ENCODE data around the gene HEBP2. TPM values are rescaled to one million over a fixed set of nuclear protein-coding genes. Genes with fewer than 3 reads are reported as not detected.
"Not testable (repeated sequence)": the region's sequence is repeated elsewhere in the genome, so short reads cannot be mapped to it uniquely, and the experiment has no call there.

The HEBP2 gene, protein sequence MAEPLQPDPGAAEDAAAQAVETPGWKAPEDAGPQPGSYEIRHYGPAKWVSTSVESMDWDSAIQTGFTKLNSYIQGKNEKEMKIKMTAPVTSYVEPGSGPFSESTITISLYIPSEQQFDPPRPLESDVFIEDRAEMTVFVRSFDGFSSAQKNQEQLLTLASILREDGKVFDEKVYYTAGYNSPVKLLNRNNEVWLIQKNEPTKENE
- 10 to 100 TPM; 36.5 to 41.1 TPM for total RNA-seq

DNA sequence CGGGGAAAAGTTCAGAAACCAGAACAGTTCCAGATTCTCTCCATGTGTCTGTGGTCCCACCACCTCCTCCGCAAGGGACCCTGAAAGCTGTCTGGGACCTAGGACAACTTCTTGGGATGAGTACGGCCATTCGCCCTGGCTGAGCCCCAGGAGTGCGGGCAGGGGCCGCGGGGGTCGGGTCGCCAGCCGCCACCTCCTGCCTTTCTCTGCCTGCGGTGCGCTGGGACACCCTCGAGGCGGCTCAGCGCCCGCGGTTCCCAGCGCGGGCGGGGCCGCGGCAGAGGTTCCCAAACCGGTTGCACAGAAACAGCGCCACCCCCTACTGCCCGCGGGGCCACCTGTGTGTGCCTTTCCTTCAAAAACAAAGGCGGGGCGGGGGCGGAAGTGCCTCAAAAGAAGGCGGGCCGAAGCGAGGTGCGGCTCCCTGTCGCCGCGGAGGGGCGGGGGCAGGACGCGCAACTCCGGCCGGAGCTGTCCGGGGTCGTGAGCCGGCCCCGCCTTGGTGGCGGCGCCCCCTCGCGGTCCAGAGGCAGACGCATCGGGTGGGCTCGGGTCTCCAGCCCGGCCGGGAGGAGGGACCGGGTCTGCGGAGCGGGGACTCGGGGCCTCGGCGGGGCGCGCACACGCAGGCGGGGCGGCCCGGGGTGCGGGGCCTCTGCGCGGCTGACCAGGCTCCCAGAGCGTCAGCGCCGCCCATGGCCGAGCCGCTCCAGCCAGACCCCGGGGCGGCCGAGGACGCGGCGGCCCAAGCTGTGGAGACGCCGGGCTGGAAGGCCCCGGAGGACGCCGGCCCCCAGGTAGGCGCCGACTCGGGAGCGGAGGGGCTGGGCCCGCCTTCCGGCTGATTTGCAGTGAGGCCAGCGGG lies at the start of gene HEBP2:
TSS of gene HEBP2 (plus strand) at position 423 of the 865 bp plus-strand sequence. CDS start at position 696, 273 bp downstream.
- peak within 1 kb of the TSS; percentile 81 to 89 for H3K4me3 Mint-ChIP-seq
- peak; percentile 92 for ATAC-seq (replicated peaks in 1 of 2)
- peak; percentile 94 to 95 for DNase-seq

DNA sequence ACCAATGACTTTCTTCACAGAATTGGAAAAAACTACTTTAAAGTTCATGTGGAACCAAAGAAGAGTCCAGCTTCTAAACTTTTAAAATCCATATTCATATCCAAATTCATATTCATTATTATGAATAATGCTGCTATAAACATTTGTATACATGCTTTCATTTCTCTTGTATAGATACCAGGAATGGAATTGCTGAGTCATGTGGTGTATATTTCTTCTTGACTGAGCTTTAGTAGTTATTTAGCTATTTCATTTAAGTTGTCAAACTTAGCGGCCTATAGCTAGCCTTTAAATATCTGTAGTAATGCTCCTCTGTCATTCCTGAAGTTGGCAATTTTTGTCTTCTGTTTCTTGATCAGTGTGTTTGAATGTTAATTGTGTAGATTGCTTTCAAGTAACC lies 46.1 kb upstream of the HEBP2 start:
- Mint-ChIP-seq H3K4me3 (no peak overlapping the region), H3K4me1 (ENCODE audit: low read depth) (no peaks in the 10 kb centered on the region), H3K27ac (no peak overlapping the region), H3K9me3 (peaks cover 3% of the 10 kb centered on the region in 2 donors), H3K36me3 (ENCODE audit: insufficient read depth in 2 of 2) (no peaks in the 10 kb centered on the region), H3K27me3 (ENCODE audit: low read depth) (peaks cover 10% of the 10 kb centered on the region)
- DNase-seq (no peak), ATAC-seq (replicated peaks in 1 of 2) (no peak)

More for the DNA sequence above, at the start of gene HEBP2:
- peaks cover 22% of the 10 kb centered on the region for H3K4me1 Mint-ChIP-seq (ENCODE audit: low read depth)
- peaks cover 7 to 11% of the 10 kb centered on the region in 2 donors for H3K36me3 Mint-ChIP-seq (ENCODE audit: insufficient read depth in 2 of 2)
- no peaks in the 10 kb centered on the region for H3K9me3 Mint-ChIP-seq
- H3K27ac Mint-ChIP-seq = peak within 1 kb of the TSS; percentile 53
- H3K27me3 Mint-ChIP-seq (ENCODE audit: low read depth) = no peaks in the 10 kb centered on the region

DNA sequence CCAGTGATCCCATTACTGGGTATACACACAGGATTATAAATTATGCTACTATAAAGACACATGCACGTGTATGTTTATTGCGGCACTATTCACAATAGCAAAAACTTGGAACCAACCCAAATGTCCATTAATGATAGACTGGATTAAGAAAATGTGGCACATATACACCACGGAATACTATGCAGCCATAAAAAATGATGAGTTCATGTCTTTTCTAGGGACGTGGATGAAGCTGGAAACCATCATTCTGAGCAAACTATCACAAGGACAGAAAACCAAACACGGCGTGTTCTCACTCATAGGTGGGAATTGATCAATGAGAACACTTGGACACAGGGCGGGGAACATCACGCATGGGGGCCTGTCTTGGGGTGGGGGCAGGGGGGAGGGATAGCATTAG lies 35.3 kb upstream of the HEBP2 start:
- ATAC-seq (replicated peaks in 1 of 2); H3K4me3 Mint-ChIP-seq; H3K27ac Mint-ChIP-seq; DNase-seq; H3K9me3 Mint-ChIP-seq; H3K4me1 Mint-ChIP-seq (ENCODE audit: low read depth); H3K36me3 Mint-ChIP-seq (ENCODE audit: insufficient read depth in 2 of 2): not testable (repeated sequence)
- H3K27me3 Mint-ChIP-seq (ENCODE audit: low read depth) = peaks cover 27% of the 10 kb centered on the region

DNA sequence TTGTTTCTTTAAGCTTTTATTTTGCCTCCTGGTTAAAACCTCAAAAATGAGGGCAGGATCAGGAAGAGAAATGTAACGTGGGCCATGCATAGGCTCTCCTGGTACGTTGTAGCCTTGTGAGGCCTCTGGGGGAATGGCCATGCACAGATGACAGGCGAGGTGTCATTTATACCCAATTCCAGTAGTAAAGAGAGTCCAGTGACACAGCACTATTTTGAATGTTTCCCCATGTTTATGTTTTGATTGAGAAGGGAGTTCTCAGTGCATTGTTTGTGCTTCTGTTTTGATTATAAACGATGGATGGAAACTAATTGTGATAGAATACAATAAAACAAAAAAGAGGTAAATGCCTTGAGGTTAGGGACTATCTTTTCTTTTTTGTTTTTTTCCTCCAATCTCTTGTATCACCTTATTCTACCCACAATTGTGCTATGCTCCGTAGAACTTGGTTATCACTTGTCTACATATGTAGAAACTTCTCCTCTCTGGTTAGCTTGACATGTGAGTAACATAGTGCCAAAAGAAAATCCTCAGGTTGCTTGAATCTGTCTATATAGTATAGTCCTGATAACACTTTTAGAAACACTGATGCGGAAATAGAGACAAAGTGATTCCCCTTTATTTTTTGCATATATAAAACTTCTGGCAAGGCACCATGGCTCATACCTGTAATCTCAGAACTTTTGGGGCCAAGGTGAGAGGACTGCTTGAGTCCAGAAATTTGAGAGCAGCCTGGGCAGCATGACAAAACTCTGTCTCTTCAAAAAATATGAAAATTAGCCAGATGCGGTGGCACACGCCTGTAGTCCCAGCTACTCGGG lies 33.2 kb upstream of the HEBP2 start:
- H3K27ac Mint-ChIP-seq = no peak overlapping the region
- no peak overlapping the region for H3K4me3 Mint-ChIP-seq
- no peaks in the 10 kb centered on the region for H3K4me1 Mint-ChIP-seq (ENCODE audit: low read depth)
- ATAC-seq (replicated peaks in 1 of 2) (no peak), DNase-seq (no peak)
- H3K36me3 Mint-ChIP-seq (ENCODE audit: insufficient read depth in 2 of 2) = peaks cover 0 to 2% of the 10 kb centered on the region in 2 donors
- peaks cover 13% of the 10 kb centered on the region for H3K27me3 Mint-ChIP-seq (ENCODE audit: low read depth)
- H3K9me3 Mint-ChIP-seq = peaks cover 1 to 4% of the 10 kb centered on the region in 2 donors

DNA sequence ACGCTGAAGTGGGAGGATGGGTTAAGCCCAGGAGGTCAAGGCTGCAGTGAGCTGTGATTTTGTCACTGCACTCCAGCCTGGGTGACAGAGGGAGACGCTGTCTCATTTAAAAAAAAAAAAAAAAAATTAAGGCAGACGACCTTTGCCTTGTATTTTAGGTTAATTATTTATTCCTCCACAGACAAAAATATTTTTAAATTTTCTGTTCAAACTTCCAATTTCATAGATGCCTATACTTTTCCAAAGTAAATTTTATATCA lies 32.6 kb upstream of the HEBP2 start:
- Mint-ChIP-seq H3K27me3 (ENCODE audit: low read depth) (peaks cover 13% of the 10 kb centered on the region), H3K9me3 (peaks cover 1 to 4% of the 10 kb centered on the region in 2 donors), H3K27ac (no peak overlapping the region), H3K4me3 (no peak overlapping the region), H3K36me3 (ENCODE audit: insufficient read depth in 2 of 2) (peaks cover 0 to 2% of the 10 kb centered on the region in 2 donors), H3K4me1 (ENCODE audit: low read depth) (no peaks in the 10 kb centered on the region)
- DNase-seq = no peak
- no peak for ATAC-seq (replicated peaks in 1 of 2)

DNA sequence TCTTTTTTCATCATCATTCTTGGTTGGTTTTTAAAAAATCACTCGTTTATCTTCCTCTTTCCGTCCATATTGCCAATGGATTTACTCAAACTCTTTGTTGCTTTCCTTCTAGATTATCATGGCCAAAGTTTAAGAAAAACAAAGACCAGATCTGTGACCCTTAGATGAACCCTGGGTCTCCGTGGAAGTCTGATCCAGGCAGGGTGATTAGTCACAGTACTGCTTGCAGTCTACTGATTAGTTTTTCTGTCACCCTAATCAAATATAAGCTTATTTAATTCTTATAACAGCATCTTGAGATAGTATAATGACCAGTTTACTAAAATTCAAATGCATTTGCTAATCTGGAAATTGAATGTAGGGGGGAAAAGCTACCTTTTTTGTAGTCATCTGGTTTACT lies 32.3 kb upstream of the HEBP2 start:
- Mint-ChIP-seq H3K4me3 (no peak overlapping the region), H3K4me1 (ENCODE audit: low read depth) (no peaks in the 10 kb centered on the region), H3K36me3 (ENCODE audit: insufficient read depth in 2 of 2) (peaks cover 0 to 2% of the 10 kb centered on the region in 2 donors), H3K27me3 (ENCODE audit: low read depth) (peaks cover 12% of the 10 kb centered on the region), H3K9me3 (peaks cover 1 to 4% of the 10 kb centered on the region in 2 donors), H3K27ac (no peak overlapping the region)
- no peak for DNase-seq
- ATAC-seq (replicated peaks in 1 of 2) = no peak

DNA sequence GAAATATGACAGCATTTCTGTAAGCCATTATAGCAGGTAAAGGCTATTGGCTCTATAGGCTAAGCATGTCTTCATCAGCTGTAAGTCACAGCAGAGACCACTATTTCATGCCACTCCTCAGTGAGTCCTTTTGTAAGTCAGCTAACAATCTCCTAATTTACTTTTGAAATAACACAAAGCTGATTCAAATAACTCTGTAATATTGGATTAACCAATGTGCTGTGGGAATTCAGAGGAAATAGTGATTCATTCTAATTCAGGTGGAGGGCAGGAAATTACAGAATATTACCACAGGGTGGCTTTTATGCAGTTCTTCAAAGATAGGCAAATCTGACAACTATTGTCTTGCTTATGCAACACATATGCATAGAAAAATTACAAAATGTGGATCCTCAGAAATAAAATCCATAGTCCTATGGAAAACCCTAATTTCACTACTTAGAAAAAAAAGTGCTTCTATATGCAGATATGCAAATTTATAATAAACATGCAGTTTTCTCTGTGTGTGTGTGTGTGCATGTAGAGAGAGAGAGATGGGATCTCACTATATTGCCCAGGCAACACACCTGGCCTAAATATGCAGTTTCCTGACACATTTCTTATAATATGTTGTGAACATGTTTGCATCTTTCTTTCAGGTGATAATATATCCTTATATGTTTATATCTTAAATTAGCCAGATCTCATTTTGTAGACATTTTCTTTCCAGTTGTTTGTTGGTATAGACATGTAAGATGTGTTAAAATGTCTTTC lies 31.1 kb upstream of the HEBP2 start:
- Mint-ChIP-seq H3K9me3 (no peaks in the 10 kb centered on the region), H3K36me3 (ENCODE audit: insufficient read depth in 2 of 2) (no peaks in the 10 kb centered on the region), H3K4me1 (ENCODE audit: low read depth) (no peaks in the 10 kb centered on the region), H3K4me3 (no peak overlapping the region), H3K27me3 (ENCODE audit: low read depth) (peaks cover under 1% of the 10 kb centered on the region), H3K27ac (no peak overlapping the region)
- DNase-seq = no peak
- ATAC-seq (replicated peaks in 1 of 2) = peak in 1 of 2 donors; percentile 30

DNA sequence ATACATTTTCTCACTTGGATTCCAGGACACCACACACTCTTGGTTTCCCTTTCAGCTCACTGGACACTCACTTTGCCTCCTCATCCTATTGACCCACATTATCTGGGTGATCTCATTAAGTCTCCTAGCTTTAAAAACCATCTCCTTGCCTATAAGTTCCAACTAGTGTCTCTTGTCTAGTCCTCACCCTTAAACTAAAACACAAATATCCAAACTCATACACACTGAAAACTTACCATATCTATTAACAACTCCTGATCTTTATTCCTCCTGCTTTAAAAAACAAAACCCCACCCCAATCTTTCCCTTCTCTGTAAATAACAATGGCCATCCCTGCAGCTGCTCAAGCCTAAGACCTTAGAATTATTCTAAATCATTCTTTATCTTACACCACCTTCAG lies 29.8 kb upstream of the HEBP2 start:
- Mint-ChIP-seq H3K9me3 (no peaks in the 10 kb centered on the region), H3K27me3 (ENCODE audit: low read depth) (no peaks in the 10 kb centered on the region), H3K4me1 (ENCODE audit: low read depth) (no peaks in the 10 kb centered on the region), H3K27ac (no peak overlapping the region), H3K36me3 (ENCODE audit: insufficient read depth in 2 of 2) (no peaks in the 10 kb centered on the region), H3K4me3 (no peak overlapping the region)
- no peak for ATAC-seq (replicated peaks in 1 of 2)
- no peak for DNase-seq

DNA sequence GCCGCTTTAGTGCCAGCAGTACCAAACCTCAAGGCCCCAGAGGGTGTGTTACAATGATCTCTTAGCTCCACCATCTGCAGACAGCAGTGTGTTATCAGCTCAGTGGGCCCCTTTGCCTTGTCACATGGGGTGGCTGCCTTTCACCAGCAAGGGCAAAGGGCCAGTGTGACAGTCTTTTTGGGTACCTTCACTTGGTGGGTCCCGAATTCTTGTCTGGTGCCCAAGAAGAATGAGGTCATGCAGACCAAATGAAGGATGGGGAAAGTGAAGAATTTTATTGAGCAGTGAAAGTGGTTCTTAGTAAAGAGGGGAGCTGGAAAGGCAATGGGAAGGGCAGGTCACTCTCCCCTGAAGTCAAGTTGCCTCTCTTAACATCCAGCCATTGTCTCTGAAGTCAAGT lies 29.2 kb upstream of the HEBP2 start:
- no peaks in the 10 kb centered on the region for H3K36me3 Mint-ChIP-seq (ENCODE audit: insufficient read depth in 2 of 2)
- no peak overlapping the region for H3K27ac Mint-ChIP-seq
- H3K9me3 Mint-ChIP-seq = no peaks in the 10 kb centered on the region
- no peaks in the 10 kb centered on the region for H3K27me3 Mint-ChIP-seq (ENCODE audit: low read depth)
- H3K4me3 Mint-ChIP-seq = no peak overlapping the region
- H3K4me1 Mint-ChIP-seq (ENCODE audit: low read depth) = no peaks in the 10 kb centered on the region
- DNase-seq (no peak), ATAC-seq (replicated peaks in 1 of 2) (no peak)

DNA sequence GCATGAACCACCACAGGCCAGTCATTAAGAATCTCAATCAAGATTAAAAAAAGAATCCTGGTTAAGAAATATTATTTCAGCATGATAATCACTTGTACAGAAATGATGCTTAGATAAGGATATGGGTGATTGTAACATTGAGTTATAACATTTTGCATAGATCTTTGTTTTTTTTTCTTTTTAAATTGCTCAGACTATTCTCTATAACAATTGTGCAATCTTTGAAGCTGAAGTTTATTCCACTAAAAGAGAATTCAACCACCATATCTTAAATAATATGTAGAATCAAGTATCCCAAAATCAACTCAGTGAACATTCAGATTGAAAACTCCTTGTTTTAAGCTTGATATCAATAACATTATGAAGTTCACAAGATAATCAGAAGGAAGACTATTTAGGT lies 27.0 kb upstream of the HEBP2 start:
- no peak for ATAC-seq (replicated peaks in 1 of 2)
- Mint-ChIP-seq H3K9me3 (no peaks in the 10 kb centered on the region), H3K4me1 (ENCODE audit: low read depth) (no peaks in the 10 kb centered on the region), H3K27ac (no peak overlapping the region), H3K27me3 (ENCODE audit: low read depth) (no peaks in the 10 kb centered on the region), H3K36me3 (ENCODE audit: insufficient read depth in 2 of 2) (no peaks in the 10 kb centered on the region), H3K4me3 (no peak overlapping the region)
- no peak for DNase-seq

DNA sequence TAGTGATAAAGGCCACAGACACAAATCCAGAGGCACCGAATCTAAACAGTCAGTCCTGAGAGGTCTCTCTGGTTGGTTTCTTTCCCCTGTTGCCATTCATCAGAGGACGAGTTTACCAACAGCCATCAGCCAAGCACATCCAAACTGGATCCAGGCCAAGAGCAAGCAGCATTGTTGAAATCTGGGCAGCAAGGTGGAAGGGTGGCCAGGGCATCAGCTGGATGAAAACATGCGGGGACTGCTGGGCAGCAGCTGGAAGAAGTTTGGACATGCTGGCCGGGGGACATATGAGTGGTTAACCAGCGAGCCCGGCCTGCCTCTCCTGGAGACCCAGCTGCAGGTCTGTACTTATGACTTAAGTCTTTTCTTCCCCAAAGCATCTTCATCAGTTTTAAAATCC lies 26.2 kb upstream of the HEBP2 start, which contains the start of gene SMIM28:
TSS of gene SMIM28 (plus strand) at position 62 of the 400 bp plus-strand sequence. CDS start at position 230, 168 bp downstream.
- DNase-seq (no peak), ATAC-seq (replicated peaks in 1 of 2) (no peak)
- no peaks in the 10 kb centered on the region for H3K27me3 Mint-ChIP-seq (ENCODE audit: low read depth)
- H3K27ac Mint-ChIP-seq = no peak within 1 kb of the TSS
- no peaks in the 10 kb centered on the region for H3K9me3 Mint-ChIP-seq
- no peaks in the 10 kb centered on the region for H3K4me1 Mint-ChIP-seq (ENCODE audit: low read depth)
- no peak within 1 kb of the TSS for H3K4me3 Mint-ChIP-seq
- H3K36me3 Mint-ChIP-seq (ENCODE audit: insufficient read depth in 2 of 2) = no peaks in the 10 kb centered on the region

DNA sequence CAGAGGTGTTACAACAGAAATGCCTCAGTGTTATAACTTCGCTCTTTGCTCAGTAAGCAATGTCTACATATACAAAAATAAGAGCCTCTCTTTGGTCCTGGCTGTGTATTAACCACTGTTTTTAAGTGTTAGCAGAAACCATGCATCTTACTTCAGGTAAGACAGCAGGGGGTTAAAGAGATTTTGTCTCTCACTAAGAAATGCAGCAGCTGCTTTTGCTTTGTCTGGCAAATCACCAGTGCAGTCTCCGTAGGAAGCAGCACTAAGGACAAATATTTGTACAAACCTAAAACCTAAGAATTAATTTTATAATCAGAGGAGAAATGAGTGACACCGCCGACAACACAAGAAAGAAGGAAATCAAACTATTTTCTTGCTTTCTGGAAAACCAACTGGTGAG lies 25.6 kb upstream of the HEBP2 start:
- Mint-ChIP-seq H3K9me3 (no peaks in the 10 kb centered on the region), H3K27me3 (ENCODE audit: low read depth) (no peaks in the 10 kb centered on the region), H3K27ac (no peak overlapping the region), H3K36me3 (ENCODE audit: insufficient read depth in 2 of 2) (no peaks in the 10 kb centered on the region), H3K4me3 (no peak overlapping the region), H3K4me1 (ENCODE audit: low read depth) (no peaks in the 10 kb centered on the region)
- DNase-seq (no peak), ATAC-seq (replicated peaks in 1 of 2) (no peak)

Data from activated T-cell treated with anti-CD3 and anti-CD28 coated beads, Interleukin-2, amount 50 U/mL, for 72 hours (primary cell).